DMS114 treated with DMSO at 0.1 percent for 48 hours (cell line): ENCODE data around the gene RNPS1.

Experiments
- DNase-seq: peaks from one replicate; lab custom pipeline; 2025; ENCODE audit not compliant: unreplicated experiment; lab: John Stamatoyannopoulos, UW

RNPS1 gene

DNA sequence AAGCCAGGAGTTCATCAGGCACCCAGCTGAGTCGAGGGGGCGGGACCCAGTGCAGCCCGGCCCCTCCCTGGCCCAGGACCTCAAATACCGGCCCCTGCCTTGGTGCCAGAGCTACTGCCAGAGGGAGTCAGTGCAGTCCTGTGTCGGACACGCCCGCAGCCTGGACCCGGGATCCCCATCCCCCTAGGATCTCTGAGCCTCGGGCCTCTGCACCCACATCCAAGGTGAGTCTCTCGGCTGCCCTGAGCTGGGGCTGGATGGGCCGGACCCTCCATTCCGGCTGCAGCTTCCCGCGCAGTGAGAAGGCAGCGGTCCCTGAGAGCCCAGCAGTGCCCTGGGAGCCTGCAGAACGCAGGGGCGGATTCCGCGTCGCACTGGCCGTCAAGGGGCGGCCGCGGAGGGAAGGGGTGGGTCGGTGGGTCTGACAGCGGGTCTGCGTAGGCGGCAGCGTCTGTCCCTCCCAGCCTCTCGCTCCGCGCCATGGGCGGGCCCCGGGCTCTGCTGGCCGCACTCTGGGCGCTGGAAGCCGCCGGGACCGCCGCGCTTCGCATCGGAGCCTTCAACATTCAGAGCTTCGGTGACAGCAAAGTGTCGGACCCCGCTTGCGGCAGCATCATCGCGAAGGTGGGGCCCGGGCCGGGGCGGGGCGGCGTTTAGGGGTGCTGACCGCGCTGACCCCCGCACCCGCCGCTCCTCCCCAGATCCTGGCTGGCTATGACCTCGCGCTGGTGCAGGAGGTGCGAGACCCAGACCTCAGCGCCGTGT, 31.4 kb downstream of the RNPS1 start, which contains the start of gene DNASE1L2:
TSS of gene DNASE1L2 (plus strand) at position 108 of the 765 bp plus-strand sequence. CDS start at position 481, 373 bp downstream.
- DNase-seq, result no peak

DNA sequence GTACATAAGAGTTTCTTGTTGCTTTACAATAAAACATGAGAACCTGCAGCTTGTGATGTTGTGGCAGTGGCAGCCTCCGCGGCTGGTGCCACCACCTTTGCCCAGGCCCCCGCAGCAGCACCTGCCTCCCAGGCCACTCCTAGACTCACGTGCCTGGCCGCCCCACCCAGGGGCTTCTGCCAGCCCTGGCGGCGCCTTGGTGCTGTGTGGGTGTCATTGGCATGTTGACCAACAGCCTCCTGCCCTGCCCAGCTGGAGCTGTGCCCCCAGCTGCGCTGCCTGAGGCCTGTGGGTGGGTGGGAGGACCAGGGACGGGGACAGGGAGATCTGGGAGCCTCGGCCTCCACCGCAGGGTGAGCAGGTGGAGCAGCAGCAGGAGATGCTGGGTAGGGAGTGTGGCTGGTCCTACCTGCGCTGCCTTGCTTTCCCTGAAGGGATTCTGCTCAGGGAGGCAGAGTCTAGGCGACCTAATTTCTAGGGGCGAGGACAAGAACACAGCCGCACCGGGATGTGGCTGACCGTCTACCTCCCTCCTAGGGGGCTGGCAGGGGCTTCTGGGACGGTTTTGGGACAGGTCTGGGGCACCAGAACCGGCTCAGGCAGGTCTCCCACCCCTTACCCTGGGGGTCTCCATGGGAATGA, 32.1 kb downstream of the RNPS1 start:
- DNase-seq, result no peak

GRCh38 chr16:2235234-2235651, 32.7 kb downstream of the RNPS1 start:
- DNase-seq, result no peak

GRCh38 chr16:2234813-2235170, 33.1 kb downstream of the RNPS1 start:
- no peak for DNase-seq

DNA sequence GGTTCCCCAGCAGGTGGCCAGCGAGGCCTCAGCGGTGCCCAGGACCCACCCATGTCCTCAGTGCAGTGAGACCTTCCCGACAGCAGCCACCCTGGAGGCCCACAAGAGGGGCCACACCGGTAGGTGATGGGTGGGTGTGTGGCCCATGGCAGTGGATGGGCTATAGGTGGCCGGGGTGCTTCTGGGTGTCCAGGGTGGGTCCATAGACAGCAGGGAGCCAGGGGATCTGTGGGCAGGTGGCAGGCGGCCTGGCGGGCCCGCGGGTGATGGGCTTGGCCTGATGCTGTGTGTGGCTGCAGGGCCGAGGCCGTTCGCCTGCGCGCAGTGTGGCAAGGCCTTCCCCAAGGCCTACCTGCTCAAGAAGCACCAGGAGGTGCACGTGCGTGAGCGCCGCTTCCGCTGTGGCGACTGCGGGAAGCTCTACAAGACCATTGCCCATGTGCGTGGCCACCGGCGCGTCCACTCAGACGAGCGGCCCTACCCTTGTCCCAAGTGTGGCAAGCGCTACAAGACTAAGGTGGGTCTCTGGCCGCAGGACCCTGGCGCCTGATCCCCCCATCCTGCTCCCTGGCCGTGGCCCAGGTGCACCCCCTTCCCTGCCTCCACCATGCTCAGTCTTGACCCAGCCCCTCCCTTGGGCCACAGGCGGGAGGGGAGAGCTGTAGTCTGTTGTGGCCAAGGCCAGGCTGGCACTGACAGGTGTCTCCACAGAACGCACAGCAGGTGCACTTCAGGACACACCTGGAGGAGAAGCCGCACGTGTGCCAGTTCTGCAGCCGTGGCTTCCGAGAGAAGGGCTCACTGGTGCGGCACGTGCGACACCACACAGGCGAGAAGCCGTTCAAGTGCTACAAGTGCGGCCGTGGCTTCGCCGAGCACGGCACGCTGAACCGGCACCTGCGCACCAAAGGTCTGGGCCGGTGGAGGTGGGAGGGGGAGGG, 33.8 kb downstream of the RNPS1 start:
- DNase-seq, result no peak

- no peak for DNase-seq
Measured at GRCh38 chr16:2233046-2233775, 34.7 kb downstream of the RNPS1 start.

DNA sequence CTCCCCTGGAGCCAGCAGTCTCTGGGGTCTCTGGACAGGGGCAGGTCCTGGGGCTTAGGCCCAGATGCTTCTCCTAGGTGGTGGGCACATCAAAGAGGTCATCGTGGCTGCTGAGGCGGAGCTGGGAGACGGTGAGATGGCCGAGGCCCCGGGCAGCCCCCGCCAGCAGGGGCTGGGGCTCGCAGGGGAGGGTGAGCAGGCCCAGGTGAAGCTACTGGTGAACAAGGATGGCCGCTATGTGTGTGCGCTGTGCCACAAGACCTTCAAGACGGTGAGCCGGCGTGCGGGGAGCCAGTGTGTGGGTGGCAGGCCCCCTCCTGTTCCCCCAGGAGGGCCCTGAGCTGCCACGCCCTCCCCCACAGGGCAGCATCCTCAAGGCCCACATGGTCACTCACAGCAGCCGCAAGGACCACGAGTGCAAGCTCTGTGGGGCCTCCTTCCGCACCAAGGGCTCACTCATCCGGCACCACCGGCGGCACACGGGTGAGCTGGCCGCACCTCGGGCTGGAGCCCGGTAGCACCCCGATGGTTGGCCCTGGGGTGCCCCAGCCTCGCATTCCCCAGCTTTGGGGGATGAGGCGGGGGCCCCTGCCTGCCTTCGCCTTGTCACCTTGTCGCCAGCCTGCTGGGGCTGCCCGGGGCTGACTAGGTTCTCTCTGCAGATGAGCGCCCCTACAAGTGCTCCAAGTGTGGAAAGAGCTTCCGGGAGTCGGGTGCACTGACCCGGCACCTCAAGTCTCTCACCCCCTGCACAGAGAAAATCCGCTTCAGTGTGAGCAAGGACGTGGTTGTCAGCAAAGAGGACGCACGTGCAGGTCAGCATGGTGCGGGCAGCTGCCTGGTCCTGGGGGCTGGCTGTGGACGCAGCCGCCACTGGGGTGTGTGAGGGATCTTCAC, 35.6 kb downstream of the RNPS1 start:
- no peak for DNase-seq

DNA sequence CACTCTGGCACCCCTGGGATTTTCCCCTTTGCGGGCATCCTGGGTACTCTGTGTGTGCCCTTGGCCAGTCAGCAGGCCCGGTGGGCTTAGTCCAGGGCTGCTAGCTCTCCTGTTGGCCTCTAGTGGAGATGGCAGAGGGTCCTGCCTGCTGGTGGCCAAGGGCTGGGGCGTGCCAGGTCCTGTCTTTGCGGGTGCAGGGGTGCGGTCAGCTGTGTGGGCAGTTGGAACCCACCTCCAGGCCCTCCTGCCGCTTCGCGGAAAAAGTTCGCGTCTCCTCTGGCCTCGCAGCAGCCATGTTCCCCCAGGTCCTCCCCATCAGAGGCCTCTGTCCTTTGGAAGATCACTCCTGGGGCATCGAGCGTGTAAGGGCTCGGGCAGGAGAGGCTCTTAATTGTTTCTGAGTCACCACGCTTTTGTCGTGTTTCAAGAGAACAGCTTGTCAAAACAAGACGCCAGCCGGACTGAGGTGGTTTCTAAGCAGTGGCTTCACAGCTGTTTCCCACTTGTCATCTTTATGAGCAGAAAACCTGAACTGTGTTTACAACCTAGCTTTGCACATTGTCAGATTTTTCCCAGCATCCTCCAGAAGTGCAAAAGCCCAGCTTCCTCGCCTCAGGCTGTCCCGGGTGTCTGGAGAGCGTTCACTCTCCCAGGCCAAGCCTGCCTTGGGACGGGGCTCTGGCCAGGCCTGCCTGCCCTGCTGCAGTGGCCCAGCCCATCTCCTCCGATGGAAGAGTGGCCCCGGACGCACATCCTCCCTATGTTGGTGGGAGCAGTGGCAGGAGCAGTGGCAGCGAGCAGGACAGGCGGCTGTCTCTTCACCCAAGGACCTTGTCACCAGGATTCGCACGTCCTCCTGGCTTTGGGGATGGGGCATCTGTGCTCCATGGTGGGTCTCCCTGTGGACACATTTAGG, 36.7 kb downstream of the RNPS1 start:
- no peak for DNase-seq

DNA sequence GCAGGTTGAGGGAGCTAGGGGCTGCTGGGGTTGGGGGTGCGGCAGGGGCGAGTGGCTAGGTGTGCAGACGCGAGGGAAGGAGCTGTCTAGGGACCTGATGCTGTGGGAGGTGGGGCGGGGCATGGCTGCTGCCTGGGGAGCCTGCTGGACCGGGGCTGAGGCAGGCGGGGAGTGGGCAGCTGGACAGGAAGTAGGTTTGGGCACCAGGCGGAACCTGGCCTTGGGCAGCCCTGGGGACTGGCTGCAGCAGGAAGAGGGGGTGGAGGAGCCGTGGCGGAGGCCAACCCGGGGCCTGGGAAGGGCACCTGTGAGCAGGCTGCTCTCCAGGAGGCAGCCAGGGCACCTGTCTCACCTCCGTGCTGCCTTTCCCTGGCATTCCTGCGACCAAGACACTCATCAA, 37.5 kb downstream of the RNPS1 start:
- no peak for DNase-seq

DNA sequence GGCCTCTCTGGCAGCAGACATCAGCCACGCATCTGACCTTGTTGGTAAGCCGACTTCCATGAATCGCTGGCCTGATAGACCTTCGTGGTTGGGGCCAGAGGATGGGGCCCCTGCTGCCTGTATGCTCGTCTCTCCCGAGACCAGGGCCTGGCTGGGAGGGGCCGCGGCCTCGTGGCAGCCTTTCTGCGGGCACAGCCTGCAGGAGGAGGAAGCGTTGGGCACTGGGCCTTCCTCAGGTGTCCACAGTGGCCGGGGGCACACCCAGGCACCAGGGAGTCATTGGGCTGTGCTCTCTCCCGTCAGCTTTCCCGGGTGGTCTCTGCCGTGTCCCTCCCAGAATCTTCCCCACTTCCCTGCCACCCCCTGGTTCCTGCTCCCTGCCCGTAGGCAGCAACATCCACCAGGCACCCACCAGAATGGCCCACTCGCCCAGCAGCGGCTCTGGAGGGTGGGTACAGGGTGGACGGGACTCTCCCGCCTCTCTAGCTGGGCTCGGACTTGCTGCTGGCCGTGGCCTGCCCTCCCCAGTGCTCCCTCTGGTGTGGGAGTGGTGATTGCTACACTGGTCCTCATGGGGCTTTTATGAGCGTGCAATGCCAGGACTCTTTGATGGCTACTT, 38.2 kb downstream of the RNPS1 start:
- no peak for DNase-seq

GRCh38 chr16:2229091-2229490, 38.8 kb downstream of the RNPS1 start:
- DNase-seq, result no peak

DNA sequence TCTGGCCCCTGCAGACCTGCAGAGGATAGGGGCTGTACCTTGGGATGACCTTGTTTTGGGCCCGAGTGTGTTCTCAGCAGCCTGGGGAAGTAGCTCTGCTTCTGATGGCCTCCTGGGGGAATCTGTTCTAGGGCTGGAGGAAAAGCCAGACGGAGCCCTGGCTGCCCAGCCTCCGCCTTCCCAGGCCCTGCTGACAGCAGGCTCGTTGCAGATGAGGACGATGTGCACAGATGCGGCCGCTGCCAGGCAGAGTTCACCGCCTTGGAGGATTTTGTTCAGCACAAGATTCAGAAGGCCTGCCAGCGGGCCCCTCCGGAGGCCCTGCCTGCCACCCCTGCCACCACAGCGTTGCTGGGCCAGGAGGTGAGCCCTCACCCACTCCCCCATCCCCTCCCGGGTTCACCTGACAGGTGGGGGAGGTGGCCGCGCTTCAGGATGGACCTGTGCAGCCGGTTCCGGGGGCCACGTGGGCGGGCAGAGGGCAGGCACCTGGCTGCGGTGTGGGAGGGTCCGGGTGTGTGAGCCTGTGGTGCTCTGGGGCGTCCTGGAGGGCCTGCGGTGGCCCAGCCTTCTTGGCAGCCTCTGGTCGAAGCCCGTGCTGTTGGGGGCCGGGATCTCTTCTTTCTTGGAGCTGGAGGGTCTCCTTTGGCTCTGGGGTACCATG, 39.6 kb downstream of the RNPS1 start:
- DNase-seq, result no peak

- no peak for DNase-seq
Measured at GRCh38 chr16:2226918-2227317, 41.0 kb downstream of the RNPS1 start.

GRCh38 chr16:2226245-2226793, 41.6 kb downstream of the RNPS1 start:
- DNase-seq, result no peak

- no peak for DNase-seq
Measured at GRCh38 chr16:2223942-2224486, 43.9 kb downstream of the RNPS1 start.

DNA sequence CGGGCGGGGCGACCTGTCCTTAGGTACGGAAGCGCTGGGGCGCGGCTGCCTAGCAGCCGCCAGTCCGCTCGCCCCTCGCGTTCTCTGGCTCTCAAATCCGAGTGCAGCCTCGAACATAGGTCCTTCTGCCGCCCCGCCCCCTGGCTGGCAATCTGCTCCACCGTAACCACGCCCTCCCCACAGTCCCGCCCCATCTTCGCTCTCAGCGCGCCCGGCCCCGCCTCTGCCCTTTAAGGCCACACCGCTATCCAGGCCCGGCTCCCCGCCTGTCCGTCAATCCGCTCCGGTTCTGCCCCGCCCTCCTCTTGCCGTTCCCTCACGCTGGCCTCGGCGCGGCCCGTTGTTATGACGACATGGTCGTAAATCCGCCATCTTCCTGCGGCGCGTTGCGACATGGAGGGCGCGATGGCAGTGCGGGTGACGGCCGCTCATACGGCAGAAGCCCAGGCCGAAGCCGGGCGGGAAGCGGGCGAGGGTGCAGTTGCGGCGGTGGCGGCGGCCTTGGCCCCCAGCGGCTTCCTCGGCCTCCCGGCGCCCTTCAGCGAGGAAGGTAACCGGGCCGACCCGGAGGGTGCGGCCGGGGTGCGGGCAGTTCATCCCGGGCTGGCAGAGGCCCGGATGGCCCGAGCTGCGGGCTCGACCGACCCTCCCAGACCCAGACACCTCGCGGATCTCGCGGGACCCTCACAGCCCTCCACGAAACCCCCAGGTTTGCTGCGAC, 44.5 kb downstream of the RNPS1 start, which contains the start of gene E4F1:
TSS of gene E4F1 (plus strand) at position 371 of the 721 bp plus-strand sequence. CDS start at position 394, 23 bp downstream.
- peak; percentile 95 for DNase-seq
